ENCODE measurements around the gene ACLY.

Gene ACLY

GRCh38 chr17:41966463-41967140 lies 47.9 kb upstream of the ACLY start, which contains the start of gene CNP (continued):
- no peak for TF ChIP-seq PRDM2 (tag by site-specific recombination; IDR thresholded peaks at IDR 0.05; ENCODE audit: borderline replicate concordance)
- no peak for TF ChIP-seq ZNF19 (tag by site-specific recombination; IDR thresholded peaks at IDR 0.05; ENCODE audit: low read depth)
- no peak for TF ChIP-seq ZNF341 (tag by site-specific recombination; IDR thresholded peaks at IDR 0.05; ENCODE audit: low read depth)
- no peak for TF ChIP-seq ZNF324 (tag by site-specific recombination; IDR thresholded peaks at IDR 0.05)
- TF ChIP-seq ZNF394 (tag by site-specific recombination; IDR thresholded peaks at IDR 0.05; ENCODE audit: borderline replicate concordance) = no peak
- TF ChIP-seq HIC1 (tag by site-specific recombination; IDR thresholded peaks at IDR 0.05) = 0 out of 2 replicates have a peak, but pooled peaks have one; percentile 58
- peak; percentile 49; the same call in 1 of the 2 replicates for TF ChIP-seq KLF16 (tag by site-specific recombination; IDR thresholded peaks at IDR 0.05)
- no peak for TF ChIP-seq OVOL3 (tag by site-specific recombination; IDR thresholded peaks at IDR 0.05)
- peak; percentile 54; the same call in 1 of the 2 replicates for TF ChIP-seq KLF8 (tag by site-specific recombination; IDR thresholded peaks at IDR 0.05)
- TF ChIP-seq ZNF423 (tag by site-specific recombination; IDR thresholded peaks at IDR 0.05) = no peak
- no peak for TF ChIP-seq ZNF473 (tag by site-specific recombination; IDR thresholded peaks at IDR 0.05)
- no peak for TF ChIP-seq GLI4 (tag by site-specific recombination; IDR thresholded peaks at IDR 0.05)
- no peak for TF ChIP-seq ZNF354C (tag by site-specific recombination; IDR thresholded peaks at IDR 0.05; ENCODE audit: borderline replicate concordance, low read depth)

GRCh38 chr17:41965694-41966462 lies 47.1 kb upstream of the ACLY start:
- CTCF ChIA-PET = interaction anchor here (0.6 to 12.1 kb wide), 10 partner anchors 9 to 441 kb away, joined by 3 to 142 read pairs (median 4); partner anchors contain the start of genes DNAJC7, GAST and NKIRAS2
- H3K36me3 ChIP-seq (ENCODE audit: control insufficient read depth in 2 of 2, insufficient read depth in 1 of 2, low read length in 2 of 2) = peaks cover 19 to 30% of the 10 kb centered on the region in 2 experiments
- H3K9me3 ChIP-seq (ENCODE audit: control insufficient read depth, insufficient read depth, low read depth, low read length) = no peaks in the 10 kb centered on the region
- peak overlapping the region; percentile 89 for H3K27ac ChIP-seq (ENCODE audit: extremely low read depth, low read depth, low read length)
- peak overlapping the region; percentile 76 for H3K4me3 ChIP-seq (ENCODE audit: low read depth, low read length)
- H3K4me1 ChIP-seq (ENCODE audit: control insufficient read depth, insufficient read depth, low read length) = 0 out of 2 replicates have a peak, but pooled peaks cover 4% of the 10 kb centered on the region
- POLR2A ChIA-PET = interaction anchor here (0.6 to 3.3 kb wide), 23 partner anchors 9 to 354 kb away, joined by 3 to 48 read pairs (median 4); partner anchors contain the start of genes ACLY, DNAJC7, EIF1 and KAT2A
- TF ChIP-seq ZNF202 (tag by site-specific recombination; IDR thresholded peaks at IDR 0.05; ENCODE audit: borderline replicate concordance) = no peak
- TF ChIP-seq ZBTB10 (tag by site-specific recombination; IDR thresholded peaks at IDR 0.05) = no peak
- no peak for TF ChIP-seq ZNF571 (tag by site-specific recombination; IDR thresholded peaks at IDR 0.05)
- TF ChIP-seq GLIS1 (tag by site-specific recombination; IDR thresholded peaks at IDR 0.05) = peak; percentile 61
- TF ChIP-seq ZNF423 (tag by site-specific recombination; IDR thresholded peaks at IDR 0.05) = peak; percentile 89
- no peak for TF ChIP-seq ZNF248 (tag by site-specific recombination; IDR thresholded peaks at IDR 0.05)
- no peak for TF ChIP-seq ZBTB44 (tag by site-specific recombination; IDR thresholded peaks at IDR 0.05)
- no peak for TF ChIP-seq ZSCAN18 (tag by site-specific recombination; IDR thresholded peaks at IDR 0.05)

Data from HEK293 (cell line).